HepG2 (cell line): Measurements from ENCODE around the gene PSMD8. TPM values are rescaled to one million over a fixed set of nuclear protein-coding genes. Genes with fewer than 3 reads are reported as not detected.
A peak's percentile ranks its signal among the peaks of the same experiment; 100 is the strongest.

ENCODE experiments used
- BCL3 ChIP-seq: sonication (generic); formaldehyde crosslinking; IDR thresholded peaks from 2 replicates; pipeline ENCODE4 v1.5.1; 2020; ENCODE audit warnings: mild to moderate bottlenecking, missing genetic modification reagents, moderate library complexity
- CAMTA2 ChIP-seq: sonication (generic); formaldehyde crosslinking; IDR thresholded peaks from 2 replicates; pipeline ENCODE4 v1.4.0; 2020; ENCODE audit warnings: mild to moderate bottlenecking, missing genetic modification reagents, borderline replicate concordance
- CHD2 ChIP-seq: IDR thresholded peaks from 2 replicates; pipeline ENCODE4 v1.6.1; 2011; ENCODE audit warnings: low read depth, low read length, improper control_type of control experiment
- ETS1 ChIP-seq: sonication (generic); formaldehyde crosslinking; IDR thresholded peaks from 2 replicates; pipeline ENCODE4 v1.4.0; 2020; ENCODE audit warnings: missing genetic modification reagents
- GZF1 ChIP-seq: sonication (generic); formaldehyde crosslinking; IDR thresholded peaks from 2 replicates; pipeline ENCODE4 v1.5.1; 2020; ENCODE audit warnings: mild to moderate bottlenecking, missing genetic modification reagents
- KAT8 ChIP-seq: IDR thresholded peaks from 2 replicates; pipeline ENCODE4 v1.6.1; 2016; ENCODE audit warnings: missing genetic modification reagents, missing compliant biosample characterization
- KMT2B ChIP-seq: IDR thresholded peaks from 2 replicates; pipeline ENCODE4 v1.6.1; 2016; ENCODE audit warnings: missing genetic modification reagents, missing compliant biosample characterization
- SNRNP70 ChIP-seq: fragments of 200-400 bp; formaldehyde crosslinking; IDR thresholded peaks from 2 replicates; pipeline ENCODE4 v1.6.1; 2017; ENCODE audit warnings: mild to moderate bottlenecking, low read depth, low read length, moderate library complexity
- TEF ChIP-seq: sonication (generic); formaldehyde crosslinking; IDR thresholded peaks from 2 replicates; pipeline ENCODE4 v1.5.0; 2020; ENCODE audit warnings: missing genetic modification reagents
- TFE3 ChIP-seq: IDR thresholded peaks from 2 replicates; pipeline ENCODE4 v1.6.1; 2016
- ZNF142 ChIP-seq: sonication (generic); formaldehyde crosslinking; IDR thresholded peaks from 2 replicates; pipeline ENCODE4 v1.4.0; 2020; ENCODE audit warnings: missing genetic modification reagents
- ZNF335 ChIP-seq: sonication (generic); formaldehyde crosslinking; IDR thresholded peaks from 2 replicates; pipeline ENCODE4 v1.4.0; 2020; ENCODE audit warnings: missing genetic modification reagents
- ZNF367 ChIP-seq: sonication (generic); formaldehyde crosslinking; IDR thresholded peaks from 2 replicates; pipeline ENCODE4 v1.4.0; 2020; ENCODE audit warnings: missing genetic modification reagents, borderline replicate concordance
- ZNF607 ChIP-seq: sonication (generic); formaldehyde crosslinking; IDR thresholded peaks from 2 replicates; pipeline ENCODE4 v1.5.1; 2020; ENCODE audit warnings: missing genetic modification reagents, mild to moderate bottlenecking, borderline replicate concordance
- ZNF747 ChIP-seq: sonication (generic); formaldehyde crosslinking; IDR thresholded peaks from 2 replicates; pipeline ENCODE4 v1.8.1; 2023; ENCODE audit warnings: missing genetic modification reagents, mild to moderate bottlenecking, borderline replicate concordance
- ZNF780A ChIP-seq: sonication (generic); formaldehyde crosslinking; IDR thresholded peaks from 2 replicates; pipeline ENCODE4 v1.8.0; 2022; ENCODE audit warnings: mild to moderate bottlenecking, missing genetic modification reagents, moderate library complexity
- polyA plus RNA-seq, 8 experiments: library from polyadenylated mRNA; depleted of rRNA in 3 of 8; stranded (reverse) in 7 of 8; unstranded in 1 of 8; fragments of >200 nt; fragmentation: Illumina TruSeq in 4 of 8; extraction: Trizol in 4 of 8; gene quantifications; 2 replicates each; pipeline versions ENCODE4 v1.2.1 to v1.2.3, GENCODE V29; 2011 to 2016; ENCODE audit warnings: low read depth in 4 of 8, missing spikeins in 1 of 8, mixed read lengths in 1 of 8; ENCODE audit not compliant: insufficient read depth in 1 of 8
- total RNA-seq, 5 experiments: library from RNA; depleted of rRNA; stranded (reverse); fragments of >200 nt; fragmentation: Illumina TruSeq; extraction: Trizol; gene quantifications; 2 replicates each; pipeline ENCODE4 v1.2.3, GENCODE V29; 2016; ENCODE audit warnings: low read depth in 1 of 5
- TF ChIP-seq, protein P1 (sequence below): sonication (generic); formaldehyde crosslinking; IDR thresholded peaks from 2 replicates; pipeline ENCODE4 v1.5.0; 2020; ENCODE audit warnings: missing genetic modification reagents, mild to moderate bottlenecking, borderline replicate concordance

Gene PSMD8
- total and polyA plus RNA-seq, 2 of the 13 experiments (the other 11 are each of a cell fraction or from before 2014, with no cell fraction given), result 162 to 296 TPM

- TF ChIP-seq ZNF142, result no peak
- TF ChIP-seq ETS1 (CRISPR knock-in tag), result no peak
- TF ChIP-seq ZNF747 (CRISPR knock-in tag), result peak; percentile 93
- TF ChIP-seq CAMTA2 (CRISPR knock-in tag), result peak; percentile 37; the same call in 1 of the 2 replicates
- TF ChIP-seq CHD2, result no peak
- peak; percentile 70; the same call in 1 of the 2 replicates for TF ChIP-seq KMT2B (CRISPR knock-in tag)
- peak; percentile 38; the same call in 1 of the 2 replicates for TF ChIP-seq ZNF607 (CRISPR knock-in tag)
- peak; percentile 83 for TF ChIP-seq GZF1
- TF ChIP-seq, protein P1, sequence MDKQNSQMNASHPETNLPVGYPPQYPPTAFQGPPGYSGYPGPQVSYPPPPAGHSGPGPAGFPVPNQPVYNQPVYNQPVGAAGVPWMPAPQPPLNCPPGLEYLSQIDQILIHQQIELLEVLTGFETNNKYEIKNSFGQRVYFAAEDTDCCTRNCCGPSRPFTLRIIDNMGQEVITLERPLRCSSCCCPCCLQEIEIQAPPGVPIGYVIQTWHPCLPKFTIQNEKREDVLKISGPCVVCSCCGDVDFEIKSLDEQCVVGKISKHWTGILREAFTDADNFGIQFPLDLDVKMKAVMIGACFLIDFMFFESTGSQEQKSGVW, result no peak
- TF ChIP-seq ZNF367, result no peak; the same call in 1 of the 2 replicates
- peak; percentile 59; the same call in 1 of the 2 replicates for TF ChIP-seq BCL3 (CRISPR knock-in tag)
- peak; percentile 92 for TF ChIP-seq KAT8 (CRISPR knock-in tag)
- TF ChIP-seq TFE3 (CRISPR knock-in tag), result peak; percentile 51
- peak; percentile 58; the same call in 1 of the 2 replicates for TF ChIP-seq TEF (CRISPR knock-in tag)
- no peak for TF ChIP-seq SNRNP70
- no peak for TF ChIP-seq ZNF780A (CRISPR knock-in tag)
- peak; percentile 64; the same call in 1 of the 2 replicates for TF ChIP-seq ZNF335
These were observed at the start of gene PSMD8 (continued) for GRCh38 chr19:38374332-38375097.
